ES-I3 (cell line): ENCODE measurements around the gene ZFYVE9.
"Not testable (repeated sequence)": the region's sequence is repeated elsewhere in the genome, so short reads cannot be mapped to it uniquely, and the experiment has no call there.

Source experiments
- H3K36me3 ChIP-seq: 2 replicates; pipeline ENCODE4 v1.6.1; 2013; ENCODE audit warnings: mild to moderate bottlenecking, low read length, control low read depth, moderate library complexity; ENCODE audit not compliant: insufficient read depth
- H3K4me1 ChIP-seq: 2 replicates; pipeline ENCODE4 v1.6.1; 2013; ENCODE audit warnings: mild to moderate bottlenecking, control low read depth, low read length; ENCODE audit not compliant: insufficient read depth
- H3K9ac ChIP-seq: 2 replicates; pipeline ENCODE4 v1.6.1; 2013; ENCODE audit warnings: low read depth, mild to moderate bottlenecking, low read length, moderate library complexity
- H3K9me3 ChIP-seq: 2 replicates; pipeline ENCODE4 v1.6.1; 2013; ENCODE audit warnings: mild to moderate bottlenecking, low read length, moderate library complexity; ENCODE audit not compliant: control insufficient read depth, insufficient read depth

The ZFYVE9 gene

GRCh38 chr1:52141513-52142219 lies at the start of gene ZFYVE9:
Gene ZFYVE9 (plus strand): TSS chr1:52142089. CDS start chr1:52233207, 91,118 bp downstream.
- Histone ChIP-seq H3K36me3 (no peaks in the 10 kb centered on the region), H3K4me1 (0 out of 2 replicates have a peak, but pooled peaks cover 2% of the 10 kb centered on the region), H3K9me3 (no peaks in the 10 kb centered on the region), H3K9ac (peak within 1 kb of the TSS; percentile 99)

- H3K9me3 ChIP-seq, H3K36me3 ChIP-seq, H3K9ac ChIP-seq, H3K4me1 ChIP-seq: not testable (repeated sequence)
Observed at GRCh38 chr1:52094300-52094699, 47.6 kb upstream of the ZFYVE9 start.

- no peaks in the 10 kb centered on the region for H3K9me3 ChIP-seq
- H3K4me1 ChIP-seq, result no peaks in the 10 kb centered on the region
- no peaks in the 10 kb centered on the region for H3K36me3 ChIP-seq
- no peak overlapping the region for H3K9ac ChIP-seq
Observed at GRCh38 chr1:52096216-52096615, 45.7 kb upstream of the ZFYVE9 start.

- Histone ChIP-seq H3K36me3 (no peaks in the 10 kb centered on the region), H3K4me1 (peaks cover 4% of the 10 kb centered on the region; the same call in 1 of the 2 replicates), H3K9ac (no peak overlapping the region), H3K9me3 (no peaks in the 10 kb centered on the region)
Observed at GRCh38 chr1:52098139-52098871, 43.6 kb upstream of the ZFYVE9 start.

GRCh38 chr1:52102336-52103013 lies 39.4 kb upstream of the ZFYVE9 start:
- no peak overlapping the region for H3K9ac ChIP-seq
- H3K9me3 ChIP-seq, result no peaks in the 10 kb centered on the region
- H3K4me1 ChIP-seq, result peaks cover 4% of the 10 kb centered on the region; the same call in 1 of the 2 replicates
- no peaks in the 10 kb centered on the region for H3K36me3 ChIP-seq

- no peaks in the 10 kb centered on the region for H3K4me1 ChIP-seq
- no peaks in the 10 kb centered on the region for H3K9me3 ChIP-seq
- no peak overlapping the region for H3K9ac ChIP-seq
- no peaks in the 10 kb centered on the region for H3K36me3 ChIP-seq
Observed at GRCh38 chr1:52111492-52111891, 30.4 kb upstream of the ZFYVE9 start.

GRCh38 chr1:52112489-52112888 lies 29.4 kb upstream of the ZFYVE9 start:
- H3K4me1 ChIP-seq, result no peaks in the 10 kb centered on the region

GRCh38 chr1:52119301-52120079 lies 22.4 kb upstream of the ZFYVE9 start:
- H3K9ac ChIP-seq, result no peak overlapping the region
- H3K4me1 ChIP-seq, result peaks cover 10% of the 10 kb centered on the region; the same call in 1 of the 2 replicates
- no peaks in the 10 kb centered on the region for H3K36me3 ChIP-seq
- no peaks in the 10 kb centered on the region for H3K9me3 ChIP-seq

More at GRCh38 chr1:52112489-52112888, 29.4 kb upstream of the ZFYVE9 start:
- H3K36me3 ChIP-seq, result no peaks in the 10 kb centered on the region
- H3K9ac ChIP-seq, result no peak overlapping the region
- H3K9me3 ChIP-seq, result no peaks in the 10 kb centered on the region

- H3K9me3 ChIP-seq, result no peaks in the 10 kb centered on the region
Observed at GRCh38 chr1:52122384-52122783, 19.5 kb upstream of the ZFYVE9 start.

GRCh38 chr1:52123622-52124021 lies 18.3 kb upstream of the ZFYVE9 start:
- no peaks in the 10 kb centered on the region for H3K9me3 ChIP-seq
- H3K4me1 ChIP-seq, result peaks cover 10% of the 10 kb centered on the region; the same call in 1 of the 2 replicates
- H3K9ac ChIP-seq, result no peak overlapping the region
- no peaks in the 10 kb centered on the region for H3K36me3 ChIP-seq

More at GRCh38 chr1:52122384-52122783, 19.5 kb upstream of the ZFYVE9 start:
- peaks cover 10% of the 10 kb centered on the region; the same call in 1 of the 2 replicates for H3K4me1 ChIP-seq
- no peaks in the 10 kb centered on the region for H3K36me3 ChIP-seq
- no peak overlapping the region for H3K9ac ChIP-seq

GRCh38 chr1:52125736-52126359 lies 16.0 kb upstream of the ZFYVE9 start:
- H3K4me1 ChIP-seq, result no peaks in the 10 kb centered on the region
- H3K36me3 ChIP-seq, result no peaks in the 10 kb centered on the region
- H3K9me3 ChIP-seq, result no peaks in the 10 kb centered on the region
- no peak overlapping the region for H3K9ac ChIP-seq

- Histone ChIP-seq H3K4me1 (no peaks in the 10 kb centered on the region), H3K9me3 (no peaks in the 10 kb centered on the region), H3K36me3 (no peaks in the 10 kb centered on the region), H3K9ac (no peak overlapping the region)
Observed at GRCh38 chr1:52127181-52128180, 14.4 kb upstream of the ZFYVE9 start.
